DND-41 (cell line): ENCODE data around the gene SLC40A1.

Experiments used
- EZH2 ChIP-seq: IDR thresholded peaks from 3 replicates; pipeline ENCODE4 v1.6.1; 2012; ENCODE audit warnings: borderline replicate concordance, low read depth, mild to moderate bottlenecking, moderate library complexity, low read length, inconsistent platforms; ENCODE audit not compliant: severe bottlenecking
- TF ChIP-seq, protein P1 (sequence below): IDR thresholded peaks from 2 replicates; pipeline ENCODE4 v1.5.1; 2012; ENCODE audit warnings: borderline replicate concordance, low read length, moderate library complexity, mild to moderate bottlenecking; ENCODE audit not compliant: poor library complexity, severe bottlenecking; ENCODE audit errors: extremely low read depth

DNA sequence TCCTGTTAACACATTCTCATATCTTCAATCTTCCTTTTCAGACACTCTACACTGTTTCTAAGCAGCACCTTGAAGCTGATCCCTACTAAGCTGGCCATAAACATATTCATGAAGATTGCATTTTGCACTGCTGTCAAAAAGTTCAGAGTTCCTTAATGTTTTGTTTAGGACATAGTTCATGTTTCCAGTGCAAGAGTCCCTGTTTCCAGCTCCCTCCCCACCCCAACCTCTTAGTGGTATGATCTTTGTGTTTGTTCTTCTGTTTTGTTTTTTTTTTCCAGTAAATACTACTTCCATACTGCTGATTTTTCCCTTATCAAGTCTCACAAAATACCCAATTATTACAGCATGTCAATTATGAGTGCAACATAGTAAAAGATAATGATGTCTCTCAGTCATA lies 4.1 kb upstream of the SLC40A1 start:
- TF ChIP-seq, protein P1, sequence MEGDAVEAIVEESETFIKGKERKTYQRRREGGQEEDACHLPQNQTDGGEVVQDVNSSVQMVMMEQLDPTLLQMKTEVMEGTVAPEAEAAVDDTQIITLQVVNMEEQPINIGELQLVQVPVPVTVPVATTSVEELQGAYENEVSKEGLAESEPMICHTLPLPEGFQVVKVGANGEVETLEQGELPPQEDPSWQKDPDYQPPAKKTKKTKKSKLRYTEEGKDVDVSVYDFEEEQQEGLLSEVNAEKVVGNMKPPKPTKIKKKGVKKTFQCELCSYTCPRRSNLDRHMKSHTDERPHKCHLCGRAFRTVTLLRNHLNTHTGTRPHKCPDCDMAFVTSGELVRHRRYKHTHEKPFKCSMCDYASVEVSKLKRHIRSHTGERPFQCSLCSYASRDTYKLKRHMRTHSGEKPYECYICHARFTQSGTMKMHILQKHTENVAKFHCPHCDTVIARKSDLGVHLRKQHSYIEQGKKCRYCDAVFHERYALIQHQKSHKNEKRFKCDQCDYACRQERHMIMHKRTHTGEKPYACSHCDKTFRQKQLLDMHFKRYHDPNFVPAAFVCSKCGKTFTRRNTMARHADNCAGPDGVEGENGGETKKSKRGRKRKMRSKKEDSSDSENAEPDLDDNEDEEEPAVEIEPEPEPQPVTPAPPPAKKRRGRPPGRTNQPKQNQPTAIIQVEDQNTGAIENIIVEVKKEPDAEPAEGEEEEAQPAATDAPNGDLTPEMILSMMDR, result no peak
- TF ChIP-seq EZH2, result no peak
